K562 treated with DMSO at 1 percent for 48 hours (cell line): ENCODE data around the gene RASAL1. TPM values are rescaled to one million over a fixed set of nuclear protein-coding genes. Genes with fewer than 3 reads are reported as not detected.

ENCODE experiments used
- total RNA-seq: library from RNA; unstranded; fragments of 300-600 nt; gene quantifications from 2 replicates; pipeline ENCODE4 v1.2.3, GENCODE V29; 2022; ENCODE audit warnings: low replicate concordance; ENCODE audit errors: extremely low read depth

Gene RASAL1
- not detected in 2 replicates for total RNA-seq

GRCh38 chr12:113135178-113136127 is at the start of gene RASAL1:
Gene RASAL1 (minus strand): TSS chr12:113135761. CDS start chr12:113135462, 299 bp downstream.

GRCh38 chr12:113149361-113150150 is 14.0 kb upstream of the RASAL1 start, which contains the start of gene CFAP73:
Gene CFAP73 (plus strand): TSS chr12:113149724. CDS start chr12:113149858, 134 bp downstream.

DNA sequence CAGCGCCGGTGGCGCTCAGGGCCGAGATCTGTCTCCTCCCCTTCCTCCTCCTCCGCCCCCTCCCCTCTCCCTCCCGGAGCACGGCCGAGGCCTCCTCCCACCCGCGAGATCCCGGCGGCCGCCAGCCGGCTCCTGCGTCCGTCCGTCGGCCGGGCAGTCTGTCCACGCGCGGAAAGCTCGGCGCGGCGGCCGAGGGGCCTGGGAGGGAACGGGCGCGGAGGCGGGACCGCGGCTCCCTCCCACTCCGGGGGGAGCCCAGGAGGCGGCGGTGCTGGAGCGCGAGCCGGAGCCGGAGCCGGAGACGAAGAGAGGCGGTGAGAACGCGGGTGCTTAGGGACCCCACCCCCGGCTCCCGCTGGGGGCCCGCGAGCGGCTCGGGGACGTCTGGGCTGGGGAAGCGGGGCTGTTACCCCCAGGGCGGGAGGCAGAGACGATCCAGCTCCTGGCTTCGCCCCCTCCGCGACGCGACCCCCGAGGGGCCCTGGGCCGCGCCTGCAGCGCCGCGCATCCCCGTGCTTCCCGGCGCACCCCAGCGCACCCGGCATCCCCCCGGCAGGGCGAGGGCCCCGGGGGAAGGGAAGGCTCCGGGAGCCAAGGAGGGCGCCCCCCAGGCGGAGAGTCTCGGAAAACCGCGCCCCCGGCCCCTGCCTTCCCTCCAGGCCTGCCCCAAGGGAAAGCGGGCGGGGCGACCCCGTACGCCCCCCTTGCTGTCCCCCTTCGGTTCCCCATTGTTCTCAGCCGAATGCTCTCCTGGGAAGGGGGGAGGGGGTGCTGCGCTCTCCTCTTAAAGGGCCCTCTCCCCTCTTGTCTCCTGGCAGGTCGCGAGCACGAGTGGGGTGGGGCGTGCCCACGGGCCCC is 78.7 kb downstream of the RASAL1 start, which contains the start of gene DTX1:
DTX1 (plus strand) TSS at position 100 of the 858 bp plus-strand sequence. CDS start 1,463 bp downstream, outside the sequence.

Other genes starting within 250 kb of the RASAL1 start
- not detected in 2 replicates for gene OAS1, start 228.8 kb downstream of the RASAL1 start, total RNA-seq
- not detected in 2 replicates for gene OAS3, start 197.3 kb downstream of the RASAL1 start, total RNA-seq
- not detected in 2 replicates for gene OAS2, start 157.2 kb downstream of the RASAL1 start, total RNA-seq
- not detected in 2 replicates for gene DTX1, start 79.0 kb downstream of the RASAL1 start, total RNA-seq
- gene CFAP73, start 14.0 kb upstream of the RASAL1 start, total RNA-seq, result not detected in 2 replicates
- not detected in 2 replicates for gene DDX54, start 49.7 kb upstream of the RASAL1 start, total RNA-seq
- gene RITA1, start 50.0 kb upstream of the RASAL1 start, total RNA-seq, result not detected in 2 replicates
- gene TPCN1, start 85.7 kb upstream of the RASAL1 start, total RNA-seq, result not detected in 2 replicates
- not detected in 2 replicates for gene SLC8B1, start 199.3 kb upstream of the RASAL1 start, total RNA-seq
- not detected in 2 replicates for gene PLBD2, start 222.8 kb upstream of the RASAL1 start, total RNA-seq